Stimulated activated naive CD4-positive, alpha-beta T cell treated with Interleukin-2 at 50 U/mL for 16 hours (primary cell): ENCODE results near the gene TAS2R43.
"Not testable (repeated sequence)": the region's sequence is repeated elsewhere in the genome, so short reads cannot be mapped to it uniquely, and the experiment has no call there.

Experiments
- DNase-seq: peaks from one replicate; lab custom pipeline; 2025; lab: John Stamatoyannopoulos, UW

Gene TAS2R43

DNA sequence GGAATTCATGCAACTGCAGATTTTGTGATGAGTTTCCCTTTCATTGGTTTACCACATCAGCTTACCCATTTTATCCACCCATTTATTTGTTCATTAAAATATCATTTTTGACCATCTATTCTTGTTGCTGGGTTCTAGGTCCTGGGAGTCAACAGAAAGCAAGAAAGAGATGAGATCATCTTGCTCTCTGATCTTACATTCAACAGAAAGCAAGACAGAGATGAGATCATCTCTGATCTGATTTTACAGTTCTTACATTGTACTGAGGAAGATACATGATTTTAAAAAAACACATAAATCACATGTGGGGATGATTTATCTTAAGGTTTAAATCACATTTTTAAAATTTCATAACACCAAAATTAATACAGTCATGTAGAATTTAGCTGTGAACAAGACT is 32.3 kb downstream of the TAS2R43 start:
- DNase-seq = no peak

GRCh38 chr12:11059041-11059440 is 33.1 kb downstream of the TAS2R43 start:
- DNase-seq = no peak

GRCh38 chr12:11055306-11055705 is 36.8 kb downstream of the TAS2R43 start:
- DNase-seq = no peak

- DNase-seq = not testable (repeated sequence)
Measured at GRCh38 chr12:11049806-11050531, 42.1 kb downstream of the TAS2R43 start.

- DNase-seq = not testable (repeated sequence)
Measured at GRCh38 chr12:11041366-11041765, 50.7 kb downstream of the TAS2R43 start.
